ENCODE results near the gene GGA2. TPM values are rescaled to one million over a fixed set of nuclear protein-coding genes. Genes with fewer than 3 reads are reported as not detected.
A peak's percentile ranks its signal among the peaks of the same experiment; 100 is the strongest.
"Not testable (repeated sequence)": the region's sequence is repeated elsewhere in the genome, so short reads cannot be mapped to it uniquely, and the experiment has no call there.

Gene GGA2
- total RNA-seq, 6 experiments from 2014 or later, result 19.2 to 31.7 (median 27.8) TPM

- ATAC-seq (peak in 1 of 4 donors; percentile 80), DNase-seq (peak in 1 of 3 donors; percentile 33)
- TF ChIP-seq CTCF (IDR thresholded peaks at IDR 0.05), result no peak
- no peak for TF ChIP-seq POLR2A (IDR thresholded peaks at IDR 0.05)
- no peaks in the 10 kb centered on the region for H3K27me3 ChIP-seq
- 47% methylated on average over 4 of the region's 6 CpGs for WGBS (ENCODE audit: insufficient coverage, low coverage, low lambda C conversion rate, missing lambda C conversion rate)
- no peaks in the 10 kb centered on the region for H3K9me3 ChIP-seq
- H3K4me1 ChIP-seq, result no peaks in the 10 kb centered on the region
- H3K27ac ChIP-seq, result no peak overlapping the region
- H3K36me3 ChIP-seq, result peaks cover 0 to 69% (median 28%) of the 10 kb centered on the region in 4 donors
- no peak overlapping the region for H3K4me3 ChIP-seq
- intact Hi-C loops (cut with DNase I), result no loop called here
Observed at GRCh38 chr16:23469814-23470213, 40.5 kb downstream of the GGA2 start.

GRCh38 chr16:23466162-23466885, 44.0 kb downstream of the GGA2 start:
- TF ChIP-seq CTCF (IDR thresholded peaks at IDR 0.05) (no peak), POLR2A (IDR thresholded peaks at IDR 0.05) (no peak)
- intact Hi-C loops (cut with DNase I), result no loop called here
- H3K27me3 ChIP-seq, result no peaks in the 10 kb centered on the region
- H3K4me1 ChIP-seq, result peaks cover 0 to 6% (median 2%) of the 10 kb centered on the region in 4 donors
- 93% methylated on average over 4 of the region's 4 CpGs for WGBS (ENCODE audit: insufficient coverage, low coverage, low lambda C conversion rate, missing lambda C conversion rate)
- ATAC-seq (no peak), DNase-seq (no peak)
- no peak overlapping the region for H3K4me3 ChIP-seq
- no peak overlapping the region for H3K27ac ChIP-seq
- peaks cover 0 to 46% (median 11%) of the 10 kb centered on the region in 4 donors for H3K36me3 ChIP-seq
- no peaks in the 10 kb centered on the region for H3K9me3 ChIP-seq

- H3K27ac ChIP-seq, result no peak overlapping the region
- no peaks in the 10 kb centered on the region for H3K27me3 ChIP-seq
- H3K36me3 ChIP-seq, result peaks cover 0 to 43% (median 10%) of the 10 kb centered on the region in 4 donors
- peaks cover 0 to 6% (median 2%) of the 10 kb centered on the region in 4 donors for H3K4me1 ChIP-seq
- TF ChIP-seq POLR2A (IDR thresholded peaks at IDR 0.05), result no peak
- TF ChIP-seq CTCF (IDR thresholded peaks at IDR 0.05), result no peak
- no peak overlapping the region for H3K4me3 ChIP-seq
- WGBS (ENCODE audit: insufficient coverage, low coverage, low lambda C conversion rate, missing lambda C conversion rate), result no CpG with 5 or more reads among the region's 2 CpGs
- H3K9me3 ChIP-seq, result no peaks in the 10 kb centered on the region
- intact Hi-C loops (cut with DNase I), result no loop called here
- ATAC-seq (no peak), DNase-seq (no peak)
Observed at GRCh38 chr16:23465179-23465578, 45.1 kb downstream of the GGA2 start.

- Histone ChIP-seq H3K27me3 (no peaks in the 10 kb centered on the region), H3K36me3 (peaks cover 0 to 33% (median 7%) of the 10 kb centered on the region in 4 donors), H3K27ac (no peak overlapping the region), H3K9me3 (no peaks in the 10 kb centered on the region), H3K4me1 (peaks cover 0 to 6% (median 2%) of the 10 kb centered on the region in 4 donors), H3K4me3 (no peak overlapping the region)
- TF ChIP-seq CTCF (IDR thresholded peaks at IDR 0.05) (no peak), POLR2A (IDR thresholded peaks at IDR 0.05) (no peak)
- no peak for ATAC-seq
- DNase-seq, result no peak
- intact Hi-C loops (cut with DNase I), result no loop called here
- WGBS (ENCODE audit: insufficient coverage, low coverage, low lambda C conversion rate, missing lambda C conversion rate), result 83% methylated on average over 1 of the region's 1 CpG
Observed at GRCh38 chr16:23464196-23464595, 46.1 kb downstream of the GGA2 start.

GRCh38 chr16:23462994-23463393, 47.3 kb downstream of the GGA2 start:
- H3K27me3 ChIP-seq; H3K9me3 ChIP-seq; H3K4me1 ChIP-seq; H3K27ac ChIP-seq; intact Hi-C loops (cut with DNase I); H3K4me3 ChIP-seq: not testable (repeated sequence)
- 15% methylated on average over 5 of the region's 6 CpGs for WGBS (ENCODE audit: insufficient coverage, low coverage, low lambda C conversion rate, missing lambda C conversion rate)
- ATAC-seq (peak; percentile 84 to 92 (median 88)), DNase-seq (peak; percentile 83 to 89 (median 86))
- peaks cover 0 to 24% (median 2%) of the 10 kb centered on the region in 4 donors for H3K36me3 ChIP-seq

All from right lobe of liver (tissue), 6 donors.